Activated T-cell treated with anti-CD3 and anti-CD28 coated beads, Interleukin-2, amount 50 U/mL, for 48 hours (primary cell): ENCODE measurements around the gene PRIMA1.
"Not testable (repeated sequence)": the region's sequence is repeated elsewhere in the genome, so short reads cannot be mapped to it uniquely, and the experiment has no call there.

Source experiments
- DNase-seq, 2 experiments: peaks; one replicate each; pipeline ENCODE4 v3.0.0-alpha.2; 2020

The PRIMA1 gene

GRCh38 chr14:93788293-93788542, at the start of gene PRIMA1:
Gene PRIMA1 (minus strand): TSS chr14:93788485. CDS start chr14:93787718, 767 bp downstream.
- no peak for DNase-seq

GRCh38 chr14:93834699-93835371, 46.5 kb upstream of the PRIMA1 start:
- no peak for DNase-seq

DNA sequence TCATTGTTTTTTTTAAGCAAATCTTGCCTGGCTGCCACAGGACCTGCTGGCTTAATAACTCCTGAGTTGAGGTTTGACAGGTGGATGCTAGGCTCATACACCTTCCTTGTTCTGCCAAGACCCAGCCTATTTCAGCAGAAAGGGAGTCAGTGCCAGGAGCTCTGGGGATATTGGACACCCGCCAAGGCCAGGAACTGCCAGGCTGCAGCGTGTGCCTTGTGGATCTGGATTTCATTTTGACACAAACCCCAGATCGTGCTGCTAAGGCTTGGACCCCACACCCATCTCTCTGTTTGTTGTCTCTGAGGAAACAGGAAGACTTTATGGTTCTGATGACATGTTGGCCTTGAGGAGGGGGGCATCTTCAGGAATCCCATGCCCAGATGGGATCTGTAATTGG, 44.4 kb upstream of the PRIMA1 start:
- no peak for DNase-seq

- no peak for DNase-seq
Observed at GRCh38 chr14:93832081-93832480, 43.8 kb upstream of the PRIMA1 start.

DNA sequence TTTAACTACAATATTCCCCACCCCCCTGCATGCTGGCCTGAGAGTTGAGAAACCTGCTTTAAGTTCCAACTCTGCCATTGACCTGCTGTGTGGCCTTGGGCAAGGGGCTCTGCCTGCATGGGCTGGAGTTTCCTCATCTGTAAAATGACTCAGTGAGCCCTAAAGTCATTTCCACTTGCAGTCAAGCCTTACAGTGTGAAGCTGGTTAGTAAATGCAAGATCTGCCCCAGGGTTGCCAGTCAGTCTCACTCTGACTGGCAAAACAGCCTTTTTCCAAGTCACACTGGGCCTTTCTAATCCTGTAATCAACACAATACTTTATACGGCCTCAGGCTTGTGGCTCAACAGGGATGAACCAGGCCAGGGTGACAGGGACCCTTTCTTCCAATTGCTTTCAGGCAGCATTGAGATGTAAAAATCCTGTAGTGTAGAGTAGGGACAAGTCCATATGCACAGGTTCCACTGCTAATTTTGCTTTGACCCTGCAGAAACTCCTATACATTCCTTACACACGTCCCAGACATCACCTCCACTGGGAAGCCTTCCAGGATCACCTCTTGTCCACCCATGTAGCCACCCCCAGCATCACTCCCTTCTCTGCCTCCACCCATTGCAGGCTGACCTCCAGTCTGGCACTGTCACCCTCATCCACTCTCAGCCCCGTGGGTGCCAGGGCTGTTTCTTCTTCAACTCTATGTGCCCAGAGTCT, 42.6 kb upstream of the PRIMA1 start:
- no peak for DNase-seq

DNA sequence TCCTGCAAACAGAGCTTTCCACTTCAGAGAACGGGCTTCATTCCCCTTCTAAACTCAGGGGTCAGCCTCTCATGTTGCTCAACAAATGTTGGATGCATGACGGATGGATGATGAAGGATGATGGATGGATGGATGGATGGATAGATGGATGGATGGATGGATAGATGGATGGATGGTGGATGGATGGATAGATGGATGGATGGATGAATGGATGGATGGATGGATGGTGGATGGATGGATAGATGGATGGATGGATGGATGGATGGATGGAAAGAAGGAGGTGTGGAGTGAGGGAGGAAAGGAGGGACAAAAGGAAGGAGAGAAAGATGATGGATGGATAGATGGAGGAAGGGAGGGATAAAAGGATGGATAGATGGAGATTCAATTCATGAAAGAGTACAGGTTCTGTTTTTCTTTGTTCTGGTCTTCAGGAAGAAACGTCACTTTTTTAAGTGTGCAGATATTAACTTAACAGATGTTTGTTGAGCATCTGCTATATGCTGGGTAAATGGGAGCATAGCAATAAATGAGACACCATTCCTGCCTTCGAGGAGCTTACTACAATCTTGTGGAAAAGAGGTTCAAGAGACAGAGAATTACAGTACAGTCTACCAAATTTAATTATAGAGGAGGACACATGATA, 41.7 kb upstream of the PRIMA1 start:
- DNase-seq = no peak

DNA sequence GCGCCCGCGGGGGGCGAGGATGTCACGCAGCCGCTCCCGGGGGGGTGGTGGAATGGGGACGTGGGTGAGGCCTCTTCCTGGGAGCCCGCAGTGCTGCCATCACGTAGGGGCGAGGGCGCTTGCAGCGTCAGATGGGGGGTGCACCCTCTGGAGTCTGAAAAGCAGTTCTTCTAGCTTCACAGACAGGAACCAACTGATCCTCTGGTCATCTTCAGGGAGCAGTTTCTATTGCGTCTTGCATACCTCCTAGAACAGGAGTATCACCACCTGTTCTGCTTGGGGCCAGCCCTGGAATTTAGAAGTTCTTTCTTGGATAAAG, 36.9 kb upstream of the PRIMA1 start:
- DNase-seq = no peak

- DNase-seq = no peak
Observed at GRCh38 chr14:93824518-93825234, 36.4 kb upstream of the PRIMA1 start.

DNA sequence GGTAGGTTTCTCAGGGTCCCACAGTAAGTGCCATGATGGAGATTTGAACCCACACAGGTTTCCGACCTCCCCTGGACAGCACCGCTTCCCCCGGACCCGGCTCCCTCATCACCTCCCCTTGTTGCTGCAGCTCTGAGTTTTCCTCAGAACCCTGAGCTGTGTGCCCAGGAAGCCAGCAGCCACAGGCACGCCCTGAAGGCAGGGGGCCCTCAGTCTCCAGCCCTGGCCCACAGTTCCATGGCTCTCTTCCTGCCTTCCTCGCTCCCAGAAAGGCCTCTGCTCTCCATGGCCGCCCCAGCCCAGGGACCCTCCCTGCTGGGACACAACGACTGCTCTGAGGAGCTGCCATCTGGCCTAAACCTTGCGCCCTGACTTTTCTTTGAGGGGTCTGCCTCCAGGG, 35.8 kb upstream of the PRIMA1 start:
- DNase-seq = no peak

DNA sequence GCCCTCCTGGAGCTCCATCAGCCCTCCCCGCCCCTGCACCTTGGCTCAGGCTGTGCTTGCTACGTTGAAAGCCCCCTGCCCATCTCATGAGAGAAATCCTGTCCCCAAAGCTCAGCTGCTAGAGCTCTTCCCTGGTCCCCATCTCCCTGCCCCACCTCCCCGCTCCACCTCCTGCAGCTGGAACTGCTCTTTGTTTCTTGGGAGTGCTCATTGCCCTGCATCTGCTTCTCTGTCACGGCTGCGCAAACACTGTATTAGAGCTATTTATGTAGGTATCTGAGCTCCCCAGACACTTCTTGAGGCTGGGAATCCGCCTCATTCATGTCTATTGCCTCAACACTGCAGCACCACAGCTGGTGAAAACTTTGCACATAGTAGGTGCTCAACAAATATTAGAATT, 32.8 kb upstream of the PRIMA1 start:
- no peak for DNase-seq

DNA sequence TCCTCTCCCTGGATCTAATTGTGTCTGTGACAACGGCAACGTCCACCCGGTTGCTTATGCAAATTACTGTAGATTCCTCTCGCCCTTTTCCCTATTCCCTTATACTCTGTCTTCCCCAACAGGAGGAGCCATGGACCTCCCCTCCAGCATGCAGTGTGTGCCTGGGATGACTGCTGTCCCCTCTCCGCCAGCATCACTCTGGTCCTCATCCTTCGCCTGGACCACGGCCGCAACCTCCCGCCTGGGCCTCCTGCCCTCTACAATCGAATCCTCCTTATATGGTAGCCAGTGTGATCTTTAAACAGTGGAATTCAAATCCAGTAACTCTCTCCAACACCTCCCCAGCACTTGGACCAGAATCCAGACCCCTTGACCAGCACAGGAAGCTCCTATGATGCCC, 30.6 kb upstream of the PRIMA1 start:
- DNase-seq = no peak

DNA sequence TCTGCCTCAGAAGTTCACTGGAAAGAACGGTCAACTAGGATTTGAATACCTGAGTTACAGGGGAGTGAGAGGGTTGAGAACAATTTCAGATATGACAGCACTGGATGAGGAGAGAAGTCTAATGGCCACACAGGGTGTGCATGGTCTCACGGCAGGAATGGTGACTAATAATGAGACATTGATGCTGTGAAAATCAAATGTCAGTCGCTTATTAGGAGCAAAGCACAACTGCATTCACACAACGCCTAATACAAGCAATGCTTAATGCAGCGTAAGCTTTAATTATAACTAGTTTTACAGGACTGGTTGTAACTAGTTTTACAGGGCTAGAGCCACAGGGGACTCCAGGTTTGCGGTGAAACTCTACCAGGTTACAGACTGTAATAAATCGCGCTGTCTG, 23.4 kb upstream of the PRIMA1 start:
- DNase-seq = no peak

- DNase-seq = no peak
Observed at GRCh38 chr14:93811020-93811419, 22.7 kb upstream of the PRIMA1 start.

- not testable (repeated sequence) for DNase-seq
Observed at GRCh38 chr14:93809491-93810420, 21.5 kb upstream of the PRIMA1 start.

DNA sequence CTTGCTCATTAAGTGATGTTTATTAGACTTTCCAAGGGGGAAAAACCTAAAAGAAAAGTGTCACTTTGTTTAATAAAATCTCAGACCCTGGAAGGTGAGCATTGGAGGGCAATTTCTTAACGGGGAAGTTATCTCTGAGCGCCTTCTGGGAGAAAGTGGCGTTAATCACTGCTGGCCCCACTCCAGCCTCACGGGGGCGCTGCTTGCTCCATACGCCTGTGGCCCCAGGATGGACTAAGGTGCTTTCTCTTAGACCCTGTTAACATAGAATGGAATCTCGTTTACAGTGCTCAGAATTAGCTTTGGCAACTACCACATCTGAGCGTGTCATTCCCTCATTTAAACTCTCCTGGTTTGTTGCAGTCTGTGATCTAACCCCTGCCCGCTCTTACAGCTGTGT, 16.4 kb upstream of the PRIMA1 start:
- peak in 1 of 2 experiments; percentile 24 for DNase-seq

DNA sequence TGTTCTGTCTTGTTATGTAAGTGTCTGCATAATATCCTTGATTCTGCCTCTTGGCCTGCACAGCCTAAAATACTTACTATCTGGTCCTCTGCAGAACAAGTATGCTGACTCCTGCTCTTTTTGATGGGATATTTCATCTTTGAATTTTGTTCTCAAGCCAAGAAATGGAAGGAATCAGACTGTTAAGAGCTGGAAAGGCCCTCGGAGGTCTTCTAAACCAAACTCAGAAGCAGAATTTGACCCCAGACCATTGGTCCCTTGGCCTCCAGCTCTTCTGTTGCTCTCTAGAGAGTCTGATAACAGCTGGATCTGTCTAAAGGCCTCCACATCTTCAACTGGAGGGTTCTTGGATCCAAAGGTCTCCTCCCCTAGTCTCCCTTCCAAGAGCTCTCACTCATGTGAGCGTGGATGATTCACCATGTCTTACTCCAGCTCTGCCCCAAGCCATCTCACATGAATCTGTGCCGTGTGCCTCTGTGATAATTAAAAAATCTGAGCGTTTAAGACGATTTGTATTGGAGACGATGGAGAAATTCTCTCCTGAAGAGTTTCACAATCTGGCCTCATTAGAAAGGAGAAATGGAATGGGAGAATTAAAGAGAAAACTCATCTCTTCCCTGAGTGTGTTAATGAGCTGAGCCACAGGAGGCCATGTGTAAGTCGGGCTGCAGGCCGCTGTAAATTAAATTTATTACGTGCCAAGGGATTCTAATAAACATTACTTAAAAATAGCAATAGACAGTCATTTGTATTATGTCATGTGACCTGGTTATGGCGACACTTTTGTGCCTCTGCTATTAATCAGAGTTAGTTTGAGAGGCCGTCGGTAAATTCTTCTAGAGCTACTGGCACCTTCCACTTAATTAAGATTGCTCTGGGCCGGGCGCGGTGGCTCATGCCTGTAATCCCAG, 15.4 kb upstream of the PRIMA1 start:
- DNase-seq = no peak

GRCh38 chr14:93799989-93800921, 12.0 kb upstream of the PRIMA1 start:
- DNase-seq = no peak

GRCh38 chr14:93799617-93799988, 11.3 kb upstream of the PRIMA1 start:
- DNase-seq = no peak

DNA sequence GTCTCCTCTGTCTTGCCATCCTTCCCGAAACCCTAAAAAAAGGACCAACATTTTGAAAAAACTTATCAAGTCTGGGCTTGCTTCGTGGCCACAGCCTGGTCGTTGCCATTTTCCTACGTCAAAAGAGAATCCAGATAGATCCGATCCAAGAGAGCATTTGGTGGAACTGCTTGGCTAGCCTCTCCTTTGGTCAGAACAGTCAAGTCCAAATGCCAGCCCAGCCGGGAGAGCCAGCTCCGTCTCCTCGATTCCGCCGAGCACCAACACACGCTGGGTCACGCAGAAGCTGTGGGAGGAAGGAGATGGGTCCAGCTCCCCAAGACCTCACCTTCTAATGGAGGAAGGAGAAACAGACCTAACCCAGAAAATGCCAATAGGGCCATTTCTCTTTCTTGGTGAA, 9.3 kb upstream of the PRIMA1 start:
- DNase-seq = no peak

DNA sequence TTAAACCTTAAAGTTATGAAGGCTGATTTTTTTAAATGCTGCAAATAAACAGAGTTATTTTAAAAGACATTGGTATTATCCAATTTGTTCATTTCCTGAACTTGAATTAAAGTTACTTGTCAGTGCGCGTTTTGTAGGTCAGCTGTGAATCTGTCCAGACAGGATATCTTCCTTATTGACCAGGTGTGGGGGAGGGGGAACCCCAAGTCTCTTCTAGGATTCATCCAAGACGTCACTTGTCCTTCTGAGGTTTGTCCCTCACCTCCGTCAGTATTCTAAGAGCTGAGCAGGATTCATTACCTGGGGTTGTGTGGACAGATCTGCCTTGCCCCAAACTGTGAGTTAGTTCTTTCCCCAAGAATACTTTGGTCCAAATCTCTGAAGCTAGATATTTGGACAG, 8.8 kb upstream of the PRIMA1 start:
- no peak for DNase-seq

GRCh38 chr14:93794756-93795155, 6.5 kb upstream of the PRIMA1 start:
- DNase-seq = no peak
